ENCODE data around the gene IL21R. TPM values are rescaled to one million over a fixed set of nuclear protein-coding genes. Genes with fewer than 3 reads are reported as not detected.

The IL21R gene
- total RNA-seq, 1 donor = 10.1 TPM

DNA sequence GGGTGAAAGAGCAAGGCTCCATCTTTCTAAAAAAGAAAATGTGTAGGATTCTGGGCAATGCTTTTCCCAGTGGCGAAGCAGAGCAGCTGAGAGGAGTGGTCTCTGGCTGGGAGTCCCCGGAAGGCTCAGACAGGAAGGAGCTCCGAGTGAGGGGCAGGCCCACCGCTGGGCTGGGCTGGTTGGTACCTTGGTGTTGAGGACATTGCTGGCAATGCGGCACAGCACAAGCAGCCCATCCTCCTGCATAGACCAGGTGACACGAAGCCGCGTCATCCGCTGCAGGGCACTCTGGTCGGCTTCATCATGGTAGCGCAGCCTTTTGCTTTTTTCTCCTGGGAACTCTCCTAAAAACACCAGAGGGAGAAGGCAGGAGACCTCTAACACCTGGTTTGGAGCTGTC lies 83.8 kb downstream of the IL21R start:
- no peaks in the 10 kb centered on the region for H3K79me2 ChIP-seq (ENCODE audit: insufficient read depth, low read length)
- H3K4me2 ChIP-seq (ENCODE audit: insufficient read depth, low read length) = no peak overlapping the region
- H3K27me3 ChIP-seq (ENCODE audit: insufficient read depth, low read length) = no peaks in the 10 kb centered on the region
- H4K20me1 ChIP-seq (ENCODE audit: insufficient read depth, low read length) = no peaks in the 10 kb centered on the region
- no peak overlapping the region for H3K4me3 ChIP-seq (ENCODE audit: insufficient read depth, low read length)
- H2AFZ ChIP-seq (ENCODE audit: low read length) = no peak overlapping the region
- TF ChIP-seq, protein P1, sequence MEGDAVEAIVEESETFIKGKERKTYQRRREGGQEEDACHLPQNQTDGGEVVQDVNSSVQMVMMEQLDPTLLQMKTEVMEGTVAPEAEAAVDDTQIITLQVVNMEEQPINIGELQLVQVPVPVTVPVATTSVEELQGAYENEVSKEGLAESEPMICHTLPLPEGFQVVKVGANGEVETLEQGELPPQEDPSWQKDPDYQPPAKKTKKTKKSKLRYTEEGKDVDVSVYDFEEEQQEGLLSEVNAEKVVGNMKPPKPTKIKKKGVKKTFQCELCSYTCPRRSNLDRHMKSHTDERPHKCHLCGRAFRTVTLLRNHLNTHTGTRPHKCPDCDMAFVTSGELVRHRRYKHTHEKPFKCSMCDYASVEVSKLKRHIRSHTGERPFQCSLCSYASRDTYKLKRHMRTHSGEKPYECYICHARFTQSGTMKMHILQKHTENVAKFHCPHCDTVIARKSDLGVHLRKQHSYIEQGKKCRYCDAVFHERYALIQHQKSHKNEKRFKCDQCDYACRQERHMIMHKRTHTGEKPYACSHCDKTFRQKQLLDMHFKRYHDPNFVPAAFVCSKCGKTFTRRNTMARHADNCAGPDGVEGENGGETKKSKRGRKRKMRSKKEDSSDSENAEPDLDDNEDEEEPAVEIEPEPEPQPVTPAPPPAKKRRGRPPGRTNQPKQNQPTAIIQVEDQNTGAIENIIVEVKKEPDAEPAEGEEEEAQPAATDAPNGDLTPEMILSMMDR (IDR thresholded peaks at IDR 0.05; ENCODE audit: extremely low read depth, low read depth, low read length) = no peak
- H3K36me3 ChIP-seq (ENCODE audit: insufficient read depth, low read length) = peaks cover 97% of the 10 kb centered on the region
- no peak overlapping the region for H3K27ac ChIP-seq (ENCODE audit: low read depth, low read length)
- H3K9me3 ChIP-seq (ENCODE audit: low read depth, low read length) = no peaks in the 10 kb centered on the region
- DNase-seq (ENCODE audit: insufficient read length, low spot score, missing footprints) = no peak
- H3K4me1 ChIP-seq (ENCODE audit: insufficient read depth, low read length) = no peaks in the 10 kb centered on the region

DNA sequence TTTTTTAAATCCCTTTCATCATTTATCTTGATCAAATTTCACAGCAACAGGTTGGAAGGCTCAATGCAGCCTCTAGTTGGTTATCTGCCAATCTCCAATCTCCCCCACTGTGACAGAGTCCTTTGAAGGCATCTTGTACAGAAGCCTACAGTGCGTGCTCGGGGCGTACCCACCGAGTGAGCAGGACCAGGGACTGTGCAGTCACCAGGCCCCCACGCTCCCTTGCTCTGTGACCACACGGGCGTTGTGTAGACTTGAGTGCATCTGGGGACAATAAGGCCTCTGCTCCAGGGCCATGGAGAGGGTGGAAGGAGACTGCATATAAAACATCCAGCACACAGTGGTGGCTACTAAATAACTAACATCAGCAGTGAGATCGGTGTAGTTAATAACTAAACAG lies 84.4 kb downstream of the IL21R start:
- peaks cover 96% of the 10 kb centered on the region for H3K36me3 ChIP-seq (ENCODE audit: insufficient read depth, low read length)
- H3K4me2 ChIP-seq (ENCODE audit: insufficient read depth, low read length) = no peak overlapping the region
- H3K4me1 ChIP-seq (ENCODE audit: insufficient read depth, low read length) = no peaks in the 10 kb centered on the region
- no peak overlapping the region for H3K4me3 ChIP-seq (ENCODE audit: insufficient read depth, low read length)
- no peak for DNase-seq (ENCODE audit: insufficient read length, low spot score, missing footprints)
- H3K79me2 ChIP-seq (ENCODE audit: insufficient read depth, low read length) = no peaks in the 10 kb centered on the region
- no peak overlapping the region for H2AFZ ChIP-seq (ENCODE audit: low read length)
- H3K27ac ChIP-seq (ENCODE audit: low read depth, low read length) = no peak overlapping the region
- H4K20me1 ChIP-seq (ENCODE audit: insufficient read depth, low read length) = no peaks in the 10 kb centered on the region
- TF ChIP-seq, protein P1 (IDR thresholded peaks at IDR 0.05; ENCODE audit: extremely low read depth, low read depth, low read length) = no peak
- no peaks in the 10 kb centered on the region for H3K9me3 ChIP-seq (ENCODE audit: low read depth, low read length)
- no peaks in the 10 kb centered on the region for H3K27me3 ChIP-seq (ENCODE audit: insufficient read depth, low read length)

GRCh38 chr16:27486760-27487159 lies 84.8 kb downstream of the IL21R start:
- Histone ChIP-seq H3K4me3 (ENCODE audit: insufficient read depth, low read length) (no peak overlapping the region), H2AFZ (ENCODE audit: low read length) (no peak overlapping the region), H3K9me3 (ENCODE audit: low read depth, low read length) (no peaks in the 10 kb centered on the region), H3K36me3 (ENCODE audit: insufficient read depth, low read length) (peaks cover 96% of the 10 kb centered on the region), H3K4me1 (ENCODE audit: insufficient read depth, low read length) (no peaks in the 10 kb centered on the region), H3K27me3 (ENCODE audit: insufficient read depth, low read length) (no peaks in the 10 kb centered on the region), H3K4me2 (ENCODE audit: insufficient read depth, low read length) (no peak overlapping the region), H4K20me1 (ENCODE audit: insufficient read depth, low read length) (no peaks in the 10 kb centered on the region), H3K27ac (ENCODE audit: low read depth, low read length) (no peak overlapping the region), H3K79me2 (ENCODE audit: insufficient read depth, low read length) (no peaks in the 10 kb centered on the region)
- TF ChIP-seq, protein P1 (IDR thresholded peaks at IDR 0.05; ENCODE audit: extremely low read depth, low read depth, low read length) = no peak
- DNase-seq (ENCODE audit: insufficient read length, low spot score, missing footprints) = peak; percentile 10

GRCh38 chr16:27489421-27489820 lies 87.4 kb downstream of the IL21R start:
- no peaks in the 10 kb centered on the region for H4K20me1 ChIP-seq (ENCODE audit: insufficient read depth, low read length)
- no peak overlapping the region for H3K4me2 ChIP-seq (ENCODE audit: insufficient read depth, low read length)
- H3K36me3 ChIP-seq (ENCODE audit: insufficient read depth, low read length) = peaks cover 95% of the 10 kb centered on the region
- H3K79me2 ChIP-seq (ENCODE audit: insufficient read depth, low read length) = no peaks in the 10 kb centered on the region
- no peak overlapping the region for H3K27ac ChIP-seq (ENCODE audit: low read depth, low read length)
- DNase-seq (ENCODE audit: insufficient read length, low spot score, missing footprints) = peak; percentile 29
- H3K4me1 ChIP-seq (ENCODE audit: insufficient read depth, low read length) = no peaks in the 10 kb centered on the region
- no peak overlapping the region for H2AFZ ChIP-seq (ENCODE audit: low read length)
- no peak overlapping the region for H3K4me3 ChIP-seq (ENCODE audit: insufficient read depth, low read length)
- no peaks in the 10 kb centered on the region for H3K27me3 ChIP-seq (ENCODE audit: insufficient read depth, low read length)
- TF ChIP-seq, protein P1 (IDR thresholded peaks at IDR 0.05; ENCODE audit: extremely low read depth, low read depth, low read length) = no peak
- H3K9me3 ChIP-seq (ENCODE audit: low read depth, low read length) = no peaks in the 10 kb centered on the region
